ENCODE measurements around the gene RAMP2. TPM values are rescaled to one million over a fixed set of nuclear protein-coding genes. Genes with fewer than 3 reads are reported as not detected.
"Not testable (repeated sequence)": the region's sequence is repeated elsewhere in the genome, so short reads cannot be mapped to it uniquely, and the experiment has no call there.

Gene RAMP2
- total RNA-seq, 1 donor from 2014 or later: 67.5 TPM

GRCh38 chr17:42766124-42766523 is 5.1 kb downstream of the RAMP2 start:
- intact Hi-C loops (cut with DNase I): no loop called here

GRCh38 chr17:42767512-42767911 is 6.5 kb downstream of the RAMP2 start:
- DNase-seq (ENCODE audit: low spot score) (no peak), ATAC-seq (no peak)
- intact Hi-C loops (cut with DNase I): no loop called here

More at GRCh38 chr17:42766124-42766523, 5.1 kb downstream of the RAMP2 start:
- ATAC-seq (no peak), DNase-seq (ENCODE audit: low spot score) (no peak)

- DNase-seq (ENCODE audit: low spot score); intact Hi-C loops (cut with DNase I); ATAC-seq: not testable (repeated sequence)
Observed at GRCh38 chr17:42768006-42768405, 7.0 kb downstream of the RAMP2 start.

GRCh38 chr17:42769964-42770363 is 8.9 kb downstream of the RAMP2 start:
- DNase-seq (ENCODE audit: low spot score); ATAC-seq; intact Hi-C loops (cut with DNase I): not testable (repeated sequence)

GRCh38 chr17:42772945-42773289 is 11.9 kb downstream of the RAMP2 start:
- intact Hi-C loops (cut with DNase I): no loop called here
- ATAC-seq (no peak), DNase-seq (ENCODE audit: low spot score) (no peak)

- intact Hi-C loops (cut with DNase I): no loop called here
- DNase-seq (ENCODE audit: low spot score): peak; percentile 84
Observed at GRCh38 chr17:42773290-42774035, 12.4 kb downstream of the RAMP2 start, which contains the start of gene VPS25. TSS of gene VPS25 (plus strand) at chr17:42773449. CDS start at chr17:42773476, 27 bp downstream.

GRCh38 chr17:42774066-42774745 is 13.2 kb downstream of the RAMP2 start:
- intact Hi-C loops (cut with DNase I): no loop called here
- no peak for DNase-seq (ENCODE audit: low spot score)
- no peak for ATAC-seq

More at GRCh38 chr17:42773290-42774035, 12.4 kb downstream of the RAMP2 start, which contains the start of gene VPS25:
- peak; percentile 97 for ATAC-seq

- intact Hi-C loops (cut with DNase I): no loop called here
- ATAC-seq: no peak
- DNase-seq (ENCODE audit: low spot score): no peak
Observed at GRCh38 chr17:42775534-42776098, 14.6 kb downstream of the RAMP2 start.

- ATAC-seq (no peak), DNase-seq (ENCODE audit: low spot score) (no peak)
- intact Hi-C loops (cut with DNase I): no loop called here
Observed at GRCh38 chr17:42778570-42778969, 17.5 kb downstream of the RAMP2 start.

GRCh38 chr17:42779304-42779935 is 18.4 kb downstream of the RAMP2 start:
- intact Hi-C loops (cut with DNase I): no loop called here
- peak; percentile 19 for ATAC-seq

GRCh38 chr17:42779936-42780850 is 19.2 kb downstream of the RAMP2 start, which contains the start of gene WNK4:
TSS of gene WNK4 (plus strand) at chr17:42780610. CDS start at chr17:42780699, 89 bp downstream.
- intact Hi-C loops (cut with DNase I): loop anchor here (5.0 kb wide), 1 partner anchor 822 kb away; no protein-coding TSS in a partner anchor
- no peak for DNase-seq (ENCODE audit: low spot score)
- peak; percentile 67 for ATAC-seq

More at GRCh38 chr17:42779304-42779935, 18.4 kb downstream of the RAMP2 start:
- DNase-seq (ENCODE audit: low spot score): no peak

GRCh38 chr17:42780851-42781638 is 20.0 kb downstream of the RAMP2 start:
- DNase-seq (ENCODE audit: low spot score): no peak
- ATAC-seq: peak; percentile 3
- intact Hi-C loops (cut with DNase I): loop anchor here (5.0 kb wide), 1 partner anchor 821 kb away; no protein-coding TSS in a partner anchor

- intact Hi-C loops (cut with DNase I): loop anchor here (5.0 kb wide), 1 partner anchor 821 kb away; no protein-coding TSS in a partner anchor
- no peak for ATAC-seq
- DNase-seq (ENCODE audit: low spot score): no peak
Observed at GRCh38 chr17:42781639-42782165, 20.7 kb downstream of the RAMP2 start.

GRCh38 chr17:42782166-42783061 is 21.4 kb downstream of the RAMP2 start:
- intact Hi-C loops (cut with DNase I): loop anchor here (5.0 kb wide), 1 partner anchor 820 kb away; no protein-coding TSS in a partner anchor
- ATAC-seq (peak; percentile 39), DNase-seq (ENCODE audit: low spot score) (no peak)

- DNase-seq (ENCODE audit: low spot score): no peak
- no peak for ATAC-seq
- intact Hi-C loops (cut with DNase I): loop anchor here (5.0 kb wide), 1 partner anchor 819 kb away; no protein-coding TSS in a partner anchor
Observed at GRCh38 chr17:42783062-42783790, 22.2 kb downstream of the RAMP2 start.
